ENCODE results near the gene TMEM120A. TPM values are rescaled to one million over a fixed set of nuclear protein-coding genes. Genes with fewer than 3 reads are reported as not detected.

The TMEM120A gene
- total RNA-seq, 1 donor from 2014 or later, result 22.5 TPM

DNA sequence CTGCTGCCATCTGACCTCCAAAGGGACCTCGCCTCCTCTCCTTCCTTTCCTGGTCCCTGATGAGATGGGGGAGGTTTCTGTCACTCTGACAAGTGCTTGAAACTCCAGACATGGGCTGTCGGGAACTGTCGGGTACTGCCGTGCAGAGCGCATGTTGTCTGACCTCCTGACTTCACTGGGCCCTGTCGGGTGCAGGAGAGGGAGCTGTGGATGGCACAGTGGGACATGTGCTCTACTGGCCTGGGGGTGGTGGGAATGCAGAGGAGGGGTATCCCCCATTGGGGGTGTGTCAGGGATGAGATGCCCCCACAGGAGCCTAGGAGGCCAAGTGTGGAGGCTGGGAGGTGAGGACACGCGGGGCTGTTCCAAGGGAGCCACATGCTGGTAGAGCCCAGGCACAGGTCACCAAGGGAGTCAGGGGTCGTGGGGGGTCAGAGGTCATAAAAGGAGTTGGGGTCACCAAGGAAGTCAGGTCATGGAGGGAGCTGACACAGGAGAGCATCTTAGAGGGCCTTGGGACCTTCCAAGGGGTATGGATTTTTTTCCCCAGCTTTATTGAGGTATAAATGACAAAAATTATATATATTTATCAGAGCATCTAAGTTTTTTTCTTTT lies 30.9 kb downstream of the TMEM120A start:
- H3K27me3 Mint-ChIP-seq, result no peaks in the 10 kb centered on the region
- H3K4me1 Mint-ChIP-seq (ENCODE audit: unreplicated experiment), result peaks cover 44% of the 10 kb centered on the region
- H3K36me3 Mint-ChIP-seq, result peaks cover 12% of the 10 kb centered on the region
- TF ChIP-seq, protein P1, sequence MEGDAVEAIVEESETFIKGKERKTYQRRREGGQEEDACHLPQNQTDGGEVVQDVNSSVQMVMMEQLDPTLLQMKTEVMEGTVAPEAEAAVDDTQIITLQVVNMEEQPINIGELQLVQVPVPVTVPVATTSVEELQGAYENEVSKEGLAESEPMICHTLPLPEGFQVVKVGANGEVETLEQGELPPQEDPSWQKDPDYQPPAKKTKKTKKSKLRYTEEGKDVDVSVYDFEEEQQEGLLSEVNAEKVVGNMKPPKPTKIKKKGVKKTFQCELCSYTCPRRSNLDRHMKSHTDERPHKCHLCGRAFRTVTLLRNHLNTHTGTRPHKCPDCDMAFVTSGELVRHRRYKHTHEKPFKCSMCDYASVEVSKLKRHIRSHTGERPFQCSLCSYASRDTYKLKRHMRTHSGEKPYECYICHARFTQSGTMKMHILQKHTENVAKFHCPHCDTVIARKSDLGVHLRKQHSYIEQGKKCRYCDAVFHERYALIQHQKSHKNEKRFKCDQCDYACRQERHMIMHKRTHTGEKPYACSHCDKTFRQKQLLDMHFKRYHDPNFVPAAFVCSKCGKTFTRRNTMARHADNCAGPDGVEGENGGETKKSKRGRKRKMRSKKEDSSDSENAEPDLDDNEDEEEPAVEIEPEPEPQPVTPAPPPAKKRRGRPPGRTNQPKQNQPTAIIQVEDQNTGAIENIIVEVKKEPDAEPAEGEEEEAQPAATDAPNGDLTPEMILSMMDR (conservative IDR thresholded peaks at IDR 0.05), result no peak
- DNase-seq (ENCODE audit: extremely low spot score, unreplicated experiment), result no peak
- no peaks in the 10 kb centered on the region for H3K9me3 Mint-ChIP-seq
- H3K4me3 Mint-ChIP-seq, result no peak overlapping the region
- H3K27ac Mint-ChIP-seq, result peak overlapping the region; percentile 71

DNA sequence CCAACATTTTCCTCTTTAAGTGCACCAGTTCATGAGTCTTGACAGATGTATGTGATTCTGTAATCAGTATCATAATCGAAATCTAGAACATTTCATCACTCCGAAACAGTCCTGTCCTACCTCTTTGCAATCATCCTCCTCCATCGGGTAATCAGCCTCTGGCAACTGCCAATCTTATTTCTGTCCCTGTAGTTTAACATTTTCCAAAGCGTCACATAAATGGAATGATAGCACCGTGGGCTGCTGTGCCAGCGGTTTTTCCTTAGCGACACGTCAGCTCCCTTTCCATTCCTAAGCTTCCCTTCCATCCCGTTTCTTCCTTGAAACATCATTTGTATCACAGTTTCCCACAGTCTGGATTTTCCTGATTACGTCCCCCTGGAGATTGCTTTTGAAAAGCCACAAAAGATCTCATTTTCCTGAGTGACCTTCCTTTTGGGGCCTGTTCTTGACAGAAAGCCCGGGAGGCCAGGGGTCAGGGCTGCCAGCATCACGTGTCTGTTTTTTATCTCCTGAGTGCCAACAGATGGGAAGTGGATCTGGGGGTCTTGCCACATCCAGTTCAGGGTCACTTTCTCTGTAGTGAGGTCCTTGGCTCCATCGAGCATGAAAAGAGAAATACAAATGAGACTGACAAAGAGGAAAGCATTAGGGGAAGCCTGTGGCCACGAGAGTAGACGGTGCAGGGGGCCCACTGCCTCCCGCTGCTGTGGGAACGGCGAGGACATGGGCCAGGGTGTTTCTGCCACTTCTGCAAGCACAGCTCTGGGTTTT lies 31.6 kb downstream of the TMEM120A start:
- Mint-ChIP-seq H3K27ac (peak overlapping the region; percentile 71), H3K4me1 (ENCODE audit: unreplicated experiment) (peaks cover 44% of the 10 kb centered on the region), H3K9me3 (no peaks in the 10 kb centered on the region), H3K36me3 (peaks cover 12% of the 10 kb centered on the region), H3K27me3 (no peaks in the 10 kb centered on the region), H3K4me3 (peak overlapping the region; percentile 16)
- DNase-seq (ENCODE audit: extremely low spot score, unreplicated experiment), result no peak
- TF ChIP-seq, protein P1 (conservative IDR thresholded peaks at IDR 0.05), result no peak

DNA sequence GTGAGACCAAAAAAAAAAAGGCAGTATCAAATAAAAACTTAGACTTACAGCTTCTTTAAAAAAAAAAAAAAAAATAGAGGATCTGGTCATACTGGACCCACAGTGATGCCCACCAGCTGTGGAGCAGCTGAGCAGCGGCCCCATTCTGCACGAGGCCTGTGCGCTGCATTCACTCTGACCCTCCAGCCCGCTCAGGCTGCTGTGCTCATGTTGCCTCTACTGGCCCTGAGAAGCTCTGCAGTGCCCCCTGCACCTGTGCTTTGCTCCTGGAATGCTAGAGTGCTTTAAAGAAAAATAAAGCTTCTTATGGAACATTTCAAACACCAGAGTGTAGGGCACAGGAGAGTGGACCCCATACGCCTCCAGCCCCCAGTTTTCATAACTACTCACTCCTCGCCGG lies 33.2 kb downstream of the TMEM120A start:
- H3K36me3 Mint-ChIP-seq, result peaks cover 17% of the 10 kb centered on the region
- no peak overlapping the region for H3K27ac Mint-ChIP-seq
- TF ChIP-seq, protein P1 (conservative IDR thresholded peaks at IDR 0.05), result peak; percentile 60

DNA sequence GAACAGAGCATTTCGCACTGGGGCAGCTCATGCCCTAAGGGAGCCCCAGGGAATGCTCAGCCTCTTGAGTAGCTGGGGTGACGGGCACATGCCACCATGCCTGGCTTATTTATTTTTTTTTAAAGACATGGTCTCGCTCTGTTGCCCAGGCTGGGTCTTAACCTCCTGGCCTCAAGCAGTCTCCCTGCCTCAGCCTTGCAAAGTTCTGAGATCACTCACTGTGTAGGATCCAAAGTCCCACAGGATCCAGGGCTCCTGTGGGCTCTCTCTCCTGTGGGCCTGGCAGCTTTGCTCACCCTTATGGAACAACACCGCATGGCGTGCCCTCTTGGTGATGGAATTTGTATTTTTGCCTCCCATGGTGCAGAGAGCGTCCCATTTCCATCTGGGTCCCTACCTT lies 34.0 kb downstream of the TMEM120A start:
- H3K36me3 Mint-ChIP-seq, result peaks cover 21% of the 10 kb centered on the region

More for the DNA sequence above, 33.2 kb downstream of the TMEM120A start:
- Mint-ChIP-seq H3K9me3 (no peaks in the 10 kb centered on the region), H3K27me3 (no peaks in the 10 kb centered on the region), H3K4me3 (no peak overlapping the region), H3K4me1 (ENCODE audit: unreplicated experiment) (peaks cover 41% of the 10 kb centered on the region)
- DNase-seq (ENCODE audit: extremely low spot score, unreplicated experiment), result no peak

DNA sequence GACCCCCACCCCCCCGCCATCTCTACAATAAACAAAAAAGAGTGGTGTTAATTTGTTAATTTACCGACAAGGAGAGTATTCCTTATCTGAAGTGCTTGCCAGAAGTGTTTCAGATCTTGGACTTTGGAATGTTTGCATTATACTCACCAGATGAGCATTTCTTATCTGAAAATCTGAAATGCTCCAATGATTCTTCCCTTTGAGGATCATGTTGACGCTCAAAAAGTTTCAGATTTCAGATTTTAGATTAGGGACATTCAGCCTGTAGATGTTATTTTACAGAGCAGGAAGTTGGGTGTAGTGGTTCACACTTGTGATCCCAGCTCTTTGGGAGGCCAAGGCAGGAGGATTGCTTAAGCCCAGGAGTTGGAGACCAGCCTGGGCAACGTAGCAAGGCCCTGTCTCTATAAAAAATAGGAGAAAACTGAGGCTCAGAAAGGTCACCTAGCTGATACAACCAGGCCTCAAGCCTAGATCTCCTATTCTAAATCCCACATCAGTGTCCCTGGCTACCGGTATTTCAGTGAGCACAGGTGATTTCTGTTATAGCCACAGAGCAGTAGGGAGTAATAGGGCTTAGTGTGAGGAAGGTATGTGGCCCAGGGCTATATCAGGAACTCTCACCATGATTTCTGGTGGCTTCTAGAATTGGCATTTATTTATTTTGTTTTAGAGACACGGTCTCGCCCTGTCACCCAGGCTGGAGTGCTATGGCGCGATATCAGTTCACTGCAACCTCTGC lies 35.4 kb downstream of the TMEM120A start:
- Mint-ChIP-seq H3K4me1 (ENCODE audit: unreplicated experiment) (peaks cover 34% of the 10 kb centered on the region), H3K9me3 (no peaks in the 10 kb centered on the region), H3K27ac (peak overlapping the region; percentile 74), H3K27me3 (no peaks in the 10 kb centered on the region), H3K36me3 (peaks cover 25% of the 10 kb centered on the region), H3K4me3 (no peak overlapping the region)
- TF ChIP-seq, protein P1 (conservative IDR thresholded peaks at IDR 0.05), result no peak
- DNase-seq (ENCODE audit: extremely low spot score, unreplicated experiment), result no peak

More for the DNA sequence above, 34.0 kb downstream of the TMEM120A start:
- no peaks in the 10 kb centered on the region for H3K9me3 Mint-ChIP-seq
- no peaks in the 10 kb centered on the region for H3K27me3 Mint-ChIP-seq
- H3K4me1 Mint-ChIP-seq (ENCODE audit: unreplicated experiment), result peaks cover 35% of the 10 kb centered on the region
- H3K27ac Mint-ChIP-seq, result no peak overlapping the region
- TF ChIP-seq, protein P1 (conservative IDR thresholded peaks at IDR 0.05), result no peak
- no peak for DNase-seq (ENCODE audit: extremely low spot score, unreplicated experiment)
- H3K4me3 Mint-ChIP-seq, result no peak overlapping the region

Measured in type B pancreatic cell (in vitro differentiated cells).